COLO829 (cell line): Measurements from ENCODE around the gene TRIM7.
"Not testable (repeated sequence)": the region's sequence is repeated elsewhere in the genome, so short reads cannot be mapped to it uniquely, and the experiment has no call there.

Experiments used
- DNase-seq: peaks from one replicate; pipeline ENCODE4 v3.0.0; 2012; ENCODE audit warnings: low spot score

Gene TRIM7

GRCh38 chr5:181149806-181150733 is 54.9 kb downstream of the TRIM7 start:
- no peak for DNase-seq

- DNase-seq = no peak
Observed at GRCh38 chr5:181149355-181149754, 55.6 kb downstream of the TRIM7 start.

GRCh38 chr5:181146927-181147636 is 57.9 kb downstream of the TRIM7 start, which contains the start of gene OR2V2:
Gene OR2V2, plus strand, starts transcription at chr5:181147586. Its CDS starts 7,357 bp downstream, at chr5:181154943.
- not testable (repeated sequence) for DNase-seq

GRCh38 chr5:181145133-181145532 is 59.9 kb downstream of the TRIM7 start:
- no peak for DNase-seq
